ENCODE data around the gene TNS2. TPM values are rescaled to one million over a fixed set of nuclear protein-coding genes. Genes with fewer than 3 reads are reported as not detected.

TNS2 gene
- total and polyA plus RNA-seq, 10 of the 15 experiments (the other 5 are each of a cell fraction or from before 2014, with no cell fraction given): 0.03 to 0.72 (median 0.16) TPM; not detected in 4

GRCh38 chr12:53005986-53006809 lies 43.7 kb upstream of the TNS2 start, which contains the start of gene EIF4B (continued):
- TF ChIP-seq RELB (IDR thresholded peaks at IDR 0.05; ENCODE audit: low read depth) (peak; percentile 98), MAX (IDR thresholded peaks at IDR 0.05; ENCODE audit: low read depth, low read length) (peak; percentile 91), HCFC1 (IDR thresholded peaks at IDR 0.05; ENCODE audit: low read length) (no peak; the same call in 1 of the 2 replicates), YBX1 (IDR thresholded peaks at IDR 0.05) (no peak), TBL1XR1 (IDR thresholded peaks at IDR 0.05; ENCODE audit: low read depth, low read length) (no peak), CUX1 (IDR thresholded peaks at IDR 0.05; ENCODE audit: insufficient replicate concordance, low read depth, low read length) (no peak), NRF1 (conservative IDR thresholded peaks at IDR 0.05; ENCODE audit: low read depth, low read length) (peak; percentile 58), CREB1 (IDR thresholded peaks at IDR 0.05; ENCODE audit: low read depth) (peak; percentile 90), USF1 (IDR thresholded peaks at IDR 0.05; ENCODE audit: borderline replicate concordance, extremely low read length, insufficient read depth, low read depth, low read length) (peak; percentile 78), NBN (IDR thresholded peaks at IDR 0.05) (peak; percentile 77), NFXL1 (IDR thresholded peaks at IDR 0.05; ENCODE audit: borderline replicate concordance) (no peak), SUZ12 (IDR thresholded peaks at IDR 0.05; ENCODE audit: unreplicated experiment) (no peak), TCF3 (IDR thresholded peaks at IDR 0.05; ENCODE audit: borderline replicate concordance, insufficient read depth, low read depth, low read length) (no peak), NKRF (conservative IDR thresholded peaks at IDR 0.05) (peak; percentile 52), EP300 (IDR thresholded peaks at IDR 0.05; ENCODE audit: borderline replicate concordance in 1 of 2, control insufficient read depth in 1 of 2, low read depth in 2 of 2, low read length in 2 of 2) (0 out of 4 replicates have a peak, but pooled peaks have one; percentile 30 to 43), SIN3A (IDR thresholded peaks at IDR 0.05; ENCODE audit: low read depth, low read length) (no peak), SMAD5 (IDR thresholded peaks at IDR 0.05; ENCODE audit: low read depth) (peak; percentile 55; the same call in 1 of the 2 replicates), IKZF2 (IDR thresholded peaks at IDR 0.05) (peak; percentile 26 to 28; a peak in 1 of 4 replicates), SRF (IDR thresholded peaks at IDR 0.05; ENCODE audit: low read depth in 2 of 2, low read length in 2 of 2) (no peak)

Data from GM12878 (cell line).